ENCODE measurements around the gene CCDC87.
A peak's percentile ranks its signal among the peaks of the same experiment; 100 is the strongest.

- TF ChIP-seq POLR2AphosphoS5 (IDR thresholded peaks at IDR 0.05; ENCODE audit: low read depth, low read length) (peak; percentile 93), TAF1 (IDR thresholded peaks at IDR 0.05; ENCODE audit: borderline replicate concordance, low read depth, low read length) (peak; percentile 84; the same call in 1 of the 2 replicates), POLR2A (IDR thresholded peaks at IDR 0.05; ENCODE audit: low read depth, low read length) (peak; percentile 94)
Observed at GRCh38 chr11:66638177-66639065, 45.6 kb upstream of the CCDC87 start, which contains the start of gene RBM4.

All from GM12892 (cell line).